ENCODE data around the gene GSG1L. TPM values are rescaled to one million over a fixed set of nuclear protein-coding genes. Genes with fewer than 3 reads are reported as not detected.

The GSG1L gene
- total RNA-seq, 4 donors from 2014 or later = not detected

GRCh38 chr16:28013392-28013791, 50.1 kb downstream of the GSG1L start:
- TF ChIP-seq CTCF (IDR thresholded peaks at IDR 0.05) (no peak), POLR2A (IDR thresholded peaks at IDR 0.05) (no peak)

GRCh38 chr16:28011971-28012445, 51.5 kb downstream of the GSG1L start:
- no peak overlapping the region for H3K27ac ChIP-seq
- H3K4me3 ChIP-seq = no peak overlapping the region
- no peaks in the 10 kb centered on the region for H3K36me3 ChIP-seq
- H3K27me3 ChIP-seq = no peaks in the 10 kb centered on the region
- TF ChIP-seq POLR2A (IDR thresholded peaks at IDR 0.05) = no peak
- no peak for TF ChIP-seq CTCF (IDR thresholded peaks at IDR 0.05)
- H3K9me3 ChIP-seq = no peaks in the 10 kb centered on the region
- H3K4me1 ChIP-seq = no peaks in the 10 kb centered on the region
- no peak for DNase-seq

More at GRCh38 chr16:28013392-28013791, 50.1 kb downstream of the GSG1L start:
- Histone ChIP-seq H3K27me3 (no peaks in the 10 kb centered on the region), H3K4me3 (no peak overlapping the region), H3K9me3 (no peaks in the 10 kb centered on the region), H3K36me3 (no peaks in the 10 kb centered on the region), H3K4me1 (no peaks in the 10 kb centered on the region), H3K27ac (no peak overlapping the region)
- no peak for DNase-seq

GRCh38 chr16:28011223-28011622, 52.3 kb downstream of the GSG1L start:
- Histone ChIP-seq H3K36me3 (no peaks in the 10 kb centered on the region), H3K27ac (no peak overlapping the region), H3K4me3 (no peak overlapping the region), H3K4me1 (no peaks in the 10 kb centered on the region), H3K9me3 (no peaks in the 10 kb centered on the region), H3K27me3 (no peaks in the 10 kb centered on the region)
- no peak for DNase-seq
- TF ChIP-seq CTCF (IDR thresholded peaks at IDR 0.05) (no peak), POLR2A (IDR thresholded peaks at IDR 0.05) (no peak)

GRCh38 chr16:28010671-28011070, 52.8 kb downstream of the GSG1L start:
- TF ChIP-seq POLR2A (IDR thresholded peaks at IDR 0.05) (no peak), CTCF (IDR thresholded peaks at IDR 0.05) (no peak)
- Histone ChIP-seq H3K4me1 (no peaks in the 10 kb centered on the region), H3K27ac (no peak overlapping the region), H3K36me3 (no peaks in the 10 kb centered on the region), H3K4me3 (no peak overlapping the region), H3K9me3 (no peaks in the 10 kb centered on the region), H3K27me3 (no peaks in the 10 kb centered on the region)
- no peak for DNase-seq

- Histone ChIP-seq H3K27ac (no peak overlapping the region), H3K27me3 (no peaks in the 10 kb centered on the region), H3K36me3 (no peaks in the 10 kb centered on the region), H3K4me3 (no peak overlapping the region), H3K4me1 (no peaks in the 10 kb centered on the region), H3K9me3 (no peaks in the 10 kb centered on the region)
- DNase-seq = no peak
- no peak for TF ChIP-seq CTCF (IDR thresholded peaks at IDR 0.05)
- no peak for TF ChIP-seq POLR2A (IDR thresholded peaks at IDR 0.05)
These were observed 53.7 kb downstream of the GSG1L start for GRCh38 chr16:28009586-28010373.
